Thoracic aorta (tissue), 2 donors: ENCODE data around the gene TRPC4. TPM values are rescaled to one million over a fixed set of nuclear protein-coding genes. Genes with fewer than 3 reads are reported as not detected.

ENCODE experiments used
- ATAC-seq: fragments of 150-250 bp; one replicate; pipeline ENCODE4 v1.8.0; 2017; ENCODE audit warnings: low read depth; ENCODE audit not compliant: insufficient number of reproducible peaks, low FRiP score
- DNase-seq: peaks from one replicate; pipeline ENCODE4 v3.0.0-alpha.2; 2020; ENCODE audit warnings: low spot score
- H3K27ac ChIP-seq, 2 donors: fragments of 200-600 bp; sonication (generic); 1 replicate in 1 of 2; 2 replicates in 1 of 2; pipeline ENCODE4 v1.5.1; 2016; ENCODE audit warnings: mild to moderate bottlenecking in 2 of 2, moderate library complexity in 2 of 2
- H3K27me3 ChIP-seq: fragments of 200-600 bp; sonication (generic); replicated peaks from 2 replicates; pipeline ENCODE4 v1.6.0; 2016; ENCODE audit warnings: mild to moderate bottlenecking; ENCODE audit not compliant: insufficient read depth
- H3K36me3 ChIP-seq: fragments of 200-600 bp; sonication (generic); one replicate; pipeline ENCODE4 v1.5.1; 2016
- H3K4me1 ChIP-seq, 2 donors: fragments of 200-600 bp; sonication (generic); 1 replicate in 1 of 2; 2 replicates in 1 of 2; pipeline versions ENCODE4 v1.5.1 to v1.6.0; 2016; ENCODE audit warnings: low read depth in 2 of 2, mild to moderate bottlenecking in 1 of 2; ENCODE audit not compliant: control insufficient read depth in 1 of 2
- H3K4me3 ChIP-seq: fragments of 200-600 bp; sonication (generic); 2 replicates; pipeline ENCODE4 v1.5.1; 2016; ENCODE audit warnings: mild to moderate bottlenecking
- H3K9me3 ChIP-seq: fragments of 200-600 bp; sonication (generic); 2 replicates; pipeline ENCODE4 v1.5.1; 2016
- CTCF ChIP-seq: fragments of 200-600 bp; sonication (generic); IDR thresholded peaks from one replicate; pipeline ENCODE4 v1.5.1; 2019; ENCODE audit warnings: antibody characterized with exemption
- total RNA-seq, 2 donors: library from RNA; depleted of rRNA; stranded (reverse); fragments of >200 nt; gene quantifications; one replicate each; pipeline versions ENCODE4 v1.1.0 to v1.2.3, GENCODE V29; 2016

Gene TRPC4
- total RNA-seq, 2 donors from 2014 or later, result 7.1 to 7.6 TPM

GRCh38 chr13:37748913-37749312 lies 120.7 kb downstream of the TRPC4 start:
- H3K4me3 ChIP-seq, result no peak overlapping the region
- no peak overlapping the region for H3K27ac ChIP-seq
- no peak for DNase-seq
- H3K4me1 ChIP-seq, result no peaks in the 10 kb centered on the region
- TF ChIP-seq CTCF, result no peak
- H3K27me3 ChIP-seq, result no peaks in the 10 kb centered on the region
- H3K9me3 ChIP-seq, result no peaks in the 10 kb centered on the region
- ATAC-seq, result no peak
- H3K36me3 ChIP-seq, result no peaks in the 10 kb centered on the region

GRCh38 chr13:37747071-37747612 lies 122.4 kb downstream of the TRPC4 start:
- Histone ChIP-seq H3K27me3 (no peaks in the 10 kb centered on the region), H3K9me3 (no peaks in the 10 kb centered on the region), H3K4me3 (no peak overlapping the region), H3K27ac (no peak overlapping the region), H3K36me3 (no peaks in the 10 kb centered on the region), H3K4me1 (no peaks in the 10 kb centered on the region)
- DNase-seq, result no peak
- no peak for TF ChIP-seq CTCF
- ATAC-seq, result no peak

GRCh38 chr13:37741536-37741935 lies 128.0 kb downstream of the TRPC4 start:
- no peak overlapping the region for H3K27ac ChIP-seq
- H3K9me3 ChIP-seq, result no peaks in the 10 kb centered on the region
- no peak for DNase-seq
- peak; percentile 20 for ATAC-seq
- no peak for TF ChIP-seq CTCF
- no peaks in the 10 kb centered on the region for H3K4me1 ChIP-seq
- no peaks in the 10 kb centered on the region for H3K27me3 ChIP-seq
- H3K36me3 ChIP-seq, result no peaks in the 10 kb centered on the region
- H3K4me3 ChIP-seq, result peak overlapping the region; percentile 26

- Histone ChIP-seq H3K4me1 (no peaks in the 10 kb centered on the region), H3K27ac (no peak overlapping the region), H3K4me3 (no peak overlapping the region), H3K27me3 (no peaks in the 10 kb centered on the region), H3K9me3 (no peaks in the 10 kb centered on the region), H3K36me3 (no peaks in the 10 kb centered on the region)
- DNase-seq (no peak), ATAC-seq (no peak)
- TF ChIP-seq CTCF, result no peak
Measured at GRCh38 chr13:37736045-37736444, 133.5 kb downstream of the TRPC4 start.

GRCh38 chr13:37735293-37735692 lies 134.3 kb downstream of the TRPC4 start:
- no peak for TF ChIP-seq CTCF
- H3K36me3 ChIP-seq, result no peaks in the 10 kb centered on the region
- no peak overlapping the region for H3K4me3 ChIP-seq
- no peaks in the 10 kb centered on the region for H3K27me3 ChIP-seq
- H3K9me3 ChIP-seq, result no peaks in the 10 kb centered on the region
- ATAC-seq (no peak), DNase-seq (no peak)
- no peak overlapping the region for H3K27ac ChIP-seq
- H3K4me1 ChIP-seq, result no peaks in the 10 kb centered on the region
